HG02884 (cell line): Measurements from ENCODE around the gene RIT2.

ENCODE experiments used
- ATAC-seq: cut with Tn5 transposase; IDR thresholded peaks from one replicate; pipeline ENCODE4 v1.9.1; 2021; ENCODE audit warnings: mild to moderate bottlenecking, moderate library complexity; ENCODE audit not compliant: unreplicated experiment

The RIT2 gene

GRCh38 chr18:42937436-42937835, 178.0 kb downstream of the RIT2 start:
- no peak for ATAC-seq

- no peak for ATAC-seq
These were observed 179.2 kb downstream of the RIT2 start for GRCh38 chr18:42936289-42936688.

- no peak for ATAC-seq
These were observed 184.0 kb downstream of the RIT2 start for GRCh38 chr18:42931491-42931890.

- ATAC-seq: no peak
These were observed 185.6 kb downstream of the RIT2 start for GRCh38 chr18:42929857-42930256.

GRCh38 chr18:42929181-42929580, 186.3 kb downstream of the RIT2 start:
- no peak for ATAC-seq

GRCh38 chr18:42925036-42925435, 190.4 kb downstream of the RIT2 start:
- ATAC-seq: no peak

- no peak for ATAC-seq
These were observed 193.1 kb downstream of the RIT2 start for GRCh38 chr18:42922363-42922762.

- no peak for ATAC-seq
These were observed 194.2 kb downstream of the RIT2 start for GRCh38 chr18:42921226-42921737.

- no peak for ATAC-seq
These were observed 194.9 kb downstream of the RIT2 start for GRCh38 chr18:42920621-42921020.

- ATAC-seq: no peak
These were observed 200.2 kb downstream of the RIT2 start for GRCh38 chr18:42915299-42915698.

- ATAC-seq: no peak
These were observed 201.0 kb downstream of the RIT2 start for GRCh38 chr18:42914476-42914875.

- ATAC-seq: no peak
These were observed 206.4 kb downstream of the RIT2 start for GRCh38 chr18:42909095-42909494.

GRCh38 chr18:42906761-42907160, 208.7 kb downstream of the RIT2 start:
- no peak for ATAC-seq

- no peak for ATAC-seq
These were observed 214.3 kb downstream of the RIT2 start for GRCh38 chr18:42901161-42901560.

GRCh38 chr18:42893977-42894376, 221.5 kb downstream of the RIT2 start:
- no peak for ATAC-seq

- no peak for ATAC-seq
These were observed 223.3 kb downstream of the RIT2 start for GRCh38 chr18:42892181-42892580.

GRCh38 chr18:42891705-42892104, 223.8 kb downstream of the RIT2 start:
- ATAC-seq: no peak

- ATAC-seq: no peak
These were observed 232.3 kb downstream of the RIT2 start for GRCh38 chr18:42883169-42883568.

GRCh38 chr18:42882122-42882521, 233.4 kb downstream of the RIT2 start:
- ATAC-seq: no peak

GRCh38 chr18:42872838-42873237, 242.6 kb downstream of the RIT2 start:
- ATAC-seq: no peak

- ATAC-seq: no peak
These were observed 250.6 kb downstream of the RIT2 start for GRCh38 chr18:42864876-42865275.

GRCh38 chr18:42861271-42861670, 254.2 kb downstream of the RIT2 start:
- ATAC-seq: no peak

GRCh38 chr18:42860548-42860947, 254.9 kb downstream of the RIT2 start:
- ATAC-seq: no peak

- no peak for ATAC-seq
These were observed 255.5 kb downstream of the RIT2 start for GRCh38 chr18:42860011-42860410.
